Testis (tissue), 2 donors: Measurements from ENCODE around the gene IL1B.

Experiments
- CTCF ChIP-seq, 3 experiments: fragments of 450-650 bp in 2 of 3; fragments of 200-600 bp in 1 of 3; sonication (generic) in 1 of 3; IDR thresholded peaks; one replicate each; pipeline ENCODE4 v1.5.1; 2016 to 2019; ENCODE audit warnings: antibody characterized with exemption in 3 of 3, mild to moderate bottlenecking in 2 of 3, moderate library complexity in 1 of 3
- POLR2A ChIP-seq: fragments of 450-650 bp; IDR thresholded peaks from one replicate; pipeline ENCODE4 v1.6.1; 2017; ENCODE audit warnings: antibody characterized with exemption, mild to moderate bottlenecking, moderate library complexity

- no peak for TF ChIP-seq CTCF (IDR thresholded peaks at IDR 0.05)
- TF ChIP-seq POLR2A, result no peak
Observed at GRCh38 chr2:112835061-112835501, 1.5 kb downstream of the IL1B start.
